Measurements from ENCODE around the gene CHD5.

CHD5 gene

DNA sequence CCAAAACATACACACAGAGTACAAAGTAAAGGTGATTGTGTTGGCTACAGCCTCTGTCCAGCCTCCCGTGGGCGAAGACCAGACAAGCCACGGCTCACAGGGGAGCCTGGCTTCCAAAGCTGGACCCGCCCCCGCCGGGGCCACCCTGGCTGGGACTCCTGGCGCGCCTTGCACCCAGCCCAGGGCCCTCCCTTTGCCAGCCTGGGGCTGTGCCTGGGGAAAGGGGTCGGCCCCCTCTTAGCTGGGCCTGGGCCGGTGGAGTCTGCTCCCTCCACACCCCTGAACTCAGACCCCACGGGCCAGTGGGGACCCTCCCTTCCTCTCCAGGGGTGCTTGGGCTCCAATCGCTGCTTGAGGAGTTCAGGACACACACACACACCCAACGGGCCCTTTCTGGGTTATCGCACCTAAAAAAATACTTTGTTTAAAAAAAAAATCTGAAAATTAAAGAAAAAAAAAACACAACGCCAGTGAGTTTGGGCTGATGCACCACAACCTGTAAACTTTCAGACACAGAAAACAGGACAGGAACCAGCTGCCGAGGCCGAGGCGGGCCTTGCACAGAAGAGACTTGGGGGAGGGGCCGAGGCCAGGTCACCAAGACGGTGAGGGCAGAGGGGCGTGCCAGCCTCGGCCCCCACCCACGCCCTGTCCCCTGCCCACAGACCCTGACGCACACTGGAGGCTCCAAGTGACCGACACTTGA lies 78.1 kb downstream of the CHD5 start:
- H3K27me3 ChIP-seq: peaks cover 13% of the 10 kb centered on the region
- no peaks in the 10 kb centered on the region for H3K4me1 ChIP-seq (ENCODE audit: control insufficient read depth in 1 of 2, insufficient read depth in 1 of 2, low read depth in 1 of 2, low read length in 1 of 2)
- TF ChIP-seq CTCF (IDR thresholded peaks at IDR 0.05): no peak
- H3K9me3 ChIP-seq: no peaks in the 10 kb centered on the region
- peaks cover 32% of the 10 kb centered on the region for H3K36me3 ChIP-seq
- H3K4me3 ChIP-seq (ENCODE audit: low read depth in 1 of 2, low read length in 1 of 2): no peak overlapping the region
- H3K27ac ChIP-seq: no peak overlapping the region

DNA sequence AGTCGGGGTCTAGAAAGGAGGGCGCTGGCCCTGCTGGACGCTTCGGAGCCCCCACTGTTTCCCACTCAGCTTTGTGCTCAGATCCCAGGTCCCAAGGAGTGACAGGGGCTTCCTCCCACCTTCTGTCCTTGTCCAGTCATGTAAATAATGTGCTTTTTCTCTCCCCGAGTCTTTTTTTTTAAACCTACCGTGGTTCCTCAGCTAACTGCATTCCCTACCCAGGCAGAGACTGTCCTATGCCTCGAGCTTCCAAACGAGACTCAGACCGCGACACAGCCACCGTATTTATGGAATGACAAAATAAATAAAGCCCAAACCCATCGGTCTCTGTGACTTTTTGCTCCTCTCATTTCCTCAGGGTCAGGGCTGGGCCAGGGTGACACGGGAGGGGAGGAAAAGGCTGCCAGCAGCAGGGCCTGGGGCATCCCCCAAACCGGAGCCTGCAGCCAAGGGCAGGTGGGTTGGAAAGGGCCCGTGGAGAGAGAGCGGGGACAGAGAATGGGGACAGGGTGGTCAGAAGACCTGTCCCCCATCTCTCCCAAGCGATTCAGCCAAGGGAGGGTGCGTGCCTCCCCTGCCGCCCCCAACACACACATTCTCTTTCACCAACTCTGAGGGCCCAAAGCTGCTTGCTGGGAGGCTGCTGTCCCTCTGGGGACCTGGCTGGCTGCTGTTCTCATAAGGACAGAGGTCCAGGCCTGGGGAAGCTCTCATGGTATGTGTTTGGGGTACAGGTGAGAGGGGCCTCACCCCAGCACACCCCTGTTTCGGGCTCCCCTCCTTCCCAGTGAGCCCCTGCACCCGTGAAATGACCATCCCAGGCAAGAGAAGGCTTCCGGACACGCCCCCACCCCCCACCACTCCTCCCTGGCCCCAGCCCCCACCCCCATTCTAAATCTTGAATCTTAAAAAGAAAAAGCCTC lies 79.0 kb downstream of the CHD5 start:
- Histone ChIP-seq H3K4me3 (ENCODE audit: low read depth in 1 of 2, low read length in 1 of 2) (no peak overlapping the region), H3K36me3 (peaks cover 40% of the 10 kb centered on the region), H3K27ac (no peak overlapping the region), H3K9me3 (no peaks in the 10 kb centered on the region), H3K27me3 (peaks cover 13% of the 10 kb centered on the region), H3K4me1 (ENCODE audit: control insufficient read depth in 1 of 2, insufficient read depth in 1 of 2, low read depth in 1 of 2, low read length in 1 of 2) (no peaks in the 10 kb centered on the region)
- no peak for TF ChIP-seq CTCF (IDR thresholded peaks at IDR 0.05)

- TF ChIP-seq CTCF (IDR thresholded peaks at IDR 0.05): no peak
- no peak overlapping the region for H3K4me3 ChIP-seq (ENCODE audit: low read depth in 1 of 2, low read length in 1 of 2)
- no peaks in the 10 kb centered on the region for H3K4me1 ChIP-seq (ENCODE audit: control insufficient read depth in 1 of 2, insufficient read depth in 1 of 2, low read depth in 1 of 2, low read length in 1 of 2)
- peaks cover 51% of the 10 kb centered on the region for H3K36me3 ChIP-seq
- H3K27ac ChIP-seq: no peak overlapping the region
- no peaks in the 10 kb centered on the region for H3K9me3 ChIP-seq
- peaks cover 13% of the 10 kb centered on the region for H3K27me3 ChIP-seq
These were observed 80.0 kb downstream of the CHD5 start for GRCh38 chr1:6099787-6100765.

DNA sequence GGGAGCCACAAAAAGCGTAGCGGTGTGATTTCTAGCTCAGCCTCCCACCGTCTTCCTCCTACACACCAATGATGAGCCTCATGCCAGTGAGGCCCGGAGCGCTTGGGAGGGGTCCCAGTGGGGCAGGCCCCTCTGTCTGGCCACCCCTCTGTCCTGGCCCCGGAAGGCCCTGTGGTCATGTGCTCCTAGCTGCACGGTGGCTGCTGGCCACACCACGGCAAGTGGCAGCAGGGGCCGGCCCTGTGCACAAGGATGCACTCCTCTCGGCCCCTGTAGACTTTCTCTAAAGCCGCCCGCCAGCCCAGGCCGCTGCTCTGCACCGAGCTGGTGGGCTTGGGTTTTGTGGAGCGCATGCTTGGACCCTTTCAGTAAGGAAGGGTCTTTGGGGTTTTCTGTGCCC lies 80.8 kb downstream of the CHD5 start:
- no peak overlapping the region for H3K4me3 ChIP-seq (ENCODE audit: low read depth in 1 of 2, low read length in 1 of 2)
- no peak for TF ChIP-seq CTCF (IDR thresholded peaks at IDR 0.05)
- peaks cover 59% of the 10 kb centered on the region for H3K36me3 ChIP-seq
- H3K9me3 ChIP-seq: no peaks in the 10 kb centered on the region
- no peak overlapping the region for H3K27ac ChIP-seq
- no peaks in the 10 kb centered on the region for H3K4me1 ChIP-seq (ENCODE audit: control insufficient read depth in 1 of 2, insufficient read depth in 1 of 2, low read depth in 1 of 2, low read length in 1 of 2)
- H3K27me3 ChIP-seq: peaks cover 13% of the 10 kb centered on the region
